ENCODE results near the gene ABCC4. TPM values are rescaled to one million over a fixed set of nuclear protein-coding genes. Genes with fewer than 3 reads are reported as not detected.

The ABCC4 gene
- total and polyA plus RNA-seq, 2 donors (not counting 1 experiment from before 2014, with no cell fraction given) = 35.2 to 98.8 TPM

GRCh38 chr13:95067303-95067702 is 233.9 kb downstream of the ABCC4 start:
- Histone ChIP-seq H3K9me3 (ENCODE audit: control insufficient read depth, insufficient read depth, low read depth, low read length) (no peaks in the 10 kb centered on the region), H3K27me3 (ENCODE audit: control insufficient read depth, insufficient read depth, low read length) (no peaks in the 10 kb centered on the region), H3K4me1 (ENCODE audit: control insufficient read depth, extremely low read depth, insufficient read depth, low read length) (peaks cover 6% of the 10 kb centered on the region), H3K27ac (ENCODE audit: insufficient read depth, low read length) (no peak overlapping the region), H3K4me3 (replicated peaks in 1 of 4; ENCODE audit: control extremely low read depth in 1 of 4, insufficient read depth in 1 of 4, low read depth in 3 of 4, low read length in 4 of 4) (no peak overlapping the region), H2AFZ (ENCODE audit: low read length) (no peak overlapping the region), H3K9ac (ENCODE audit: insufficient read depth, low read length) (no peak overlapping the region), H3K36me3 (ENCODE audit: control insufficient read depth, insufficient read depth, low read length) (peaks cover 5% of the 10 kb centered on the region), H4K20me1 (ENCODE audit: control insufficient read depth, extremely low read depth, insufficient read depth, low read length) (no peaks in the 10 kb centered on the region), H3K4me2 (ENCODE audit: extremely low read depth, insufficient read depth, low read length) (peak overlapping the region; percentile 17), H3K79me2 (ENCODE audit: control insufficient read depth, insufficient read depth, low read length) (no peaks in the 10 kb centered on the region)
- peak; percentile 17 to 52 for DNase-seq (ENCODE audit: low read depth in 2 of 2)
- TF ChIP-seq CTCF (conservative IDR thresholded peaks at IDR 0.05 in 1 of 2, IDR thresholded peaks at IDR 0.05 in 1 of 2; ENCODE audit: low read depth in 1 of 2, low read length in 2 of 2) (no peak), EZH2 (IDR thresholded peaks at IDR 0.05; ENCODE audit: low read length, missing control alignments) (no peak)

- H3K4me1 ChIP-seq (ENCODE audit: control insufficient read depth, extremely low read depth, insufficient read depth, low read length) = no peaks in the 10 kb centered on the region
- TF ChIP-seq EZH2 (IDR thresholded peaks at IDR 0.05; ENCODE audit: low read length, missing control alignments) = no peak
- TF ChIP-seq CTCF (conservative IDR thresholded peaks at IDR 0.05 in 1 of 2, IDR thresholded peaks at IDR 0.05 in 1 of 2; ENCODE audit: low read depth in 1 of 2, low read length in 2 of 2) = no peak
- H3K36me3 ChIP-seq (ENCODE audit: control insufficient read depth, insufficient read depth, low read length) = peaks cover 5% of the 10 kb centered on the region
- no peak overlapping the region for H3K4me3 ChIP-seq (replicated peaks in 1 of 4; ENCODE audit: control extremely low read depth in 1 of 4, insufficient read depth in 1 of 4, low read depth in 3 of 4, low read length in 4 of 4)
- H3K79me2 ChIP-seq (ENCODE audit: control insufficient read depth, insufficient read depth, low read length) = no peaks in the 10 kb centered on the region
- H4K20me1 ChIP-seq (ENCODE audit: control insufficient read depth, extremely low read depth, insufficient read depth, low read length) = no peaks in the 10 kb centered on the region
- DNase-seq (ENCODE audit: low read depth in 2 of 2) = no peak
- no peaks in the 10 kb centered on the region for H3K27me3 ChIP-seq (ENCODE audit: control insufficient read depth, insufficient read depth, low read length)
- no peak overlapping the region for H3K27ac ChIP-seq (ENCODE audit: insufficient read depth, low read length)
- H2AFZ ChIP-seq (ENCODE audit: low read length) = no peak overlapping the region
- H3K4me2 ChIP-seq (ENCODE audit: extremely low read depth, insufficient read depth, low read length) = no peak overlapping the region
- H3K9me3 ChIP-seq (ENCODE audit: control insufficient read depth, insufficient read depth, low read depth, low read length) = no peaks in the 10 kb centered on the region
- H3K9ac ChIP-seq (ENCODE audit: insufficient read depth, low read length) = no peak overlapping the region
Observed at GRCh38 chr13:95060014-95060519, 241.2 kb downstream of the ABCC4 start.

GRCh38 chr13:95059306-95059705 is 241.9 kb downstream of the ABCC4 start:
- H3K9me3 ChIP-seq (ENCODE audit: control insufficient read depth, insufficient read depth, low read depth, low read length) = no peaks in the 10 kb centered on the region
- DNase-seq (ENCODE audit: low read depth in 2 of 2) = no peak
- TF ChIP-seq CTCF (conservative IDR thresholded peaks at IDR 0.05 in 1 of 2, IDR thresholded peaks at IDR 0.05 in 1 of 2; ENCODE audit: low read depth in 1 of 2, low read length in 2 of 2) (no peak), EZH2 (IDR thresholded peaks at IDR 0.05; ENCODE audit: low read length, missing control alignments) (no peak)
- H3K4me2 ChIP-seq (ENCODE audit: extremely low read depth, insufficient read depth, low read length) = no peak overlapping the region
- no peaks in the 10 kb centered on the region for H3K79me2 ChIP-seq (ENCODE audit: control insufficient read depth, insufficient read depth, low read length)
- H3K4me1 ChIP-seq (ENCODE audit: control insufficient read depth, extremely low read depth, insufficient read depth, low read length) = no peaks in the 10 kb centered on the region
- no peak overlapping the region for H3K4me3 ChIP-seq (replicated peaks in 1 of 4; ENCODE audit: control extremely low read depth in 1 of 4, insufficient read depth in 1 of 4, low read depth in 3 of 4, low read length in 4 of 4)
- H3K27me3 ChIP-seq (ENCODE audit: control insufficient read depth, insufficient read depth, low read length) = no peaks in the 10 kb centered on the region
- H2AFZ ChIP-seq (ENCODE audit: low read length) = no peak overlapping the region
- no peaks in the 10 kb centered on the region for H4K20me1 ChIP-seq (ENCODE audit: control insufficient read depth, extremely low read depth, insufficient read depth, low read length)
- H3K27ac ChIP-seq (ENCODE audit: insufficient read depth, low read length) = no peak overlapping the region
- H3K36me3 ChIP-seq (ENCODE audit: control insufficient read depth, insufficient read depth, low read length) = peaks cover 5% of the 10 kb centered on the region
- no peak overlapping the region for H3K9ac ChIP-seq (ENCODE audit: insufficient read depth, low read length)
